Panc1 (cell line): ENCODE results near the gene CAMK1D. TPM values are rescaled to one million over a fixed set of nuclear protein-coding genes. Genes with fewer than 3 reads are reported as not detected.

Experiments
- ATAC-seq: fragments of 200-7000 bp; cut with Tn5 transposase; 2 replicates; pipeline ENCODE4 v1.9.1; 2020; ENCODE audit warnings: mild to moderate bottlenecking, moderate library complexity
- BruUV-seq: library from RNA; stranded (reverse); fragments of 400-500 nt; replicated peaks from 2 replicates; lab custom pipeline; 2021; lab: Mats Ljungman, UMichigan
- CTCF ChIA-PET: fragments of 300-600 bp; sonication (Branson Sonifier 250); formaldehyde crosslinking; loops from one replicate; lab custom pipeline; 2022; ENCODE audit warnings: antibody characterized with exemption; lab: Charles Lee
- POLR2A ChIA-PET: fragments of 300-600 bp; sonication (Branson Sonifier 250); formaldehyde crosslinking; loops from one replicate; lab custom pipeline; 2022; ENCODE audit warnings: antibody characterized with exemption; lab: Charles Lee
- DNase-seq: peaks from one replicate; pipeline ENCODE4 v3.0.0-alpha.2; 2010; ENCODE audit warnings: low read depth, low spot score
- H3K27ac ChIP-seq: 2 replicates; pipeline ENCODE4 v1.5.1; 2011; ENCODE audit warnings: mild to moderate bottlenecking, low read length, inconsistent platforms
- H3K27me3 ChIP-seq: fragments of 200-500 bp; sonication (Bioruptor generic); 2 replicates; pipeline ENCODE4 v1.6.0; 2014; ENCODE audit warnings: low read length, inconsistent platforms; ENCODE audit not compliant: control insufficient read depth, insufficient read depth
- H3K36me3 ChIP-seq: fragments of 200-500 bp; sonication (Bioruptor generic); 2 replicates; pipeline ENCODE4 v1.5.1; 2014; ENCODE audit warnings: inconsistent platforms, mild to moderate bottlenecking, low read length, moderate library complexity; ENCODE audit not compliant: control insufficient read depth, insufficient read depth
- H3K4me1 ChIP-seq: 2 replicates; pipeline ENCODE4 v1.5.1; 2011; ENCODE audit warnings: inconsistent platforms, mild to moderate bottlenecking, low read length, moderate library complexity; ENCODE audit not compliant: control insufficient read depth, insufficient read depth
- H3K4me3 ChIP-seq, 2 experiments: 2 replicates each; pipeline ENCODE4 v1.5.1; 2011 to 2012; ENCODE audit warnings: low read depth in 2 of 2, low read length in 2 of 2, mild to moderate bottlenecking in 2 of 2, inconsistent platforms in 1 of 2, moderate library complexity in 1 of 2
- H3K9me3 ChIP-seq: fragments of 200-500 bp; sonication (Bioruptor generic); 2 replicates; pipeline ENCODE4 v1.5.1; 2014; ENCODE audit warnings: low read depth, mild to moderate bottlenecking, inconsistent platforms, low read length, moderate library complexity; ENCODE audit not compliant: control insufficient read depth, insufficient read depth
- CTCF ChIP-seq: fragments of 450-650 bp; IDR thresholded peaks from 2 replicates; pipeline ENCODE4 v1.5.1; 2017; ENCODE audit warnings: mild to moderate bottlenecking
- POLR2AphosphoS5 ChIP-seq: IDR thresholded peaks from 2 replicates; pipeline ENCODE4 v1.6.1; 2012; ENCODE audit warnings: mild to moderate bottlenecking, low read depth, low read length, moderate library complexity
- REST ChIP-seq, 2 experiments: IDR thresholded peaks; 2 replicates each; pipeline ENCODE4 v1.6.1; 2011 to 2012; ENCODE audit warnings: low read depth in 2 of 2, control low read depth in 1 of 2, low read length in 1 of 2, mild to moderate bottlenecking in 1 of 2, moderate library complexity in 1 of 2; ENCODE audit not compliant: insufficient read depth in 1 of 2
- SIN3A ChIP-seq: IDR thresholded peaks from 2 replicates; pipeline ENCODE4 v1.6.1; 2012; ENCODE audit warnings: low read depth, mild to moderate bottlenecking, low read length, moderate library complexity, borderline replicate concordance; ENCODE audit not compliant: insufficient read depth
- TCF7L2 ChIP-seq: IDR thresholded peaks from 2 replicates; pipeline ENCODE4 v1.6.1; 2011; ENCODE audit warnings: mild to moderate bottlenecking, low read depth, low read length, inconsistent platforms
- in situ Hi-C: cut with HindIII; loops from 2 replicates; pipeline ENCODE4 v1.10.0; 2016; ENCODE audit warnings: low sequenced_read_pairs, low pct_unique_long_range_greater_than_20kb
- intact Hi-C: fragments of 100-400 bp; cut with micrococcal nuclease; formaldehyde crosslinking; loops from one replicate; pipeline ENCODE4 v1.10.0; 2022; ENCODE audit not compliant: unreplicated experiment
- total RNA-seq: library from RNA; stranded (reverse); gene quantifications from one replicate; pipeline ENCODE4 v1.2.1, GENCODE V29; 2021; ENCODE audit not compliant: unreplicated experiment

The CAMK1D gene
- total RNA-seq, 1 experiment from 2014 or later = 5.7 TPM

- no peak overlapping the region for H3K27ac ChIP-seq
- H3K9me3 ChIP-seq = no peaks in the 10 kb centered on the region
- ChIA-PET CTCF (no interaction called here), POLR2A (no interaction called here)
- ATAC-seq (no peak), DNase-seq (no peak)
- in situ Hi-C loops (no loop called here), intact Hi-C loops (no loop called here)
- TF ChIP-seq TCF7L2 (no peak), REST (IDR thresholded peaks at IDR 0.05; ENCODE audit: insufficient read depth in 1 of 2, low read depth in 2 of 2, low read length in 1 of 2) (no peak), POLR2AphosphoS5 (no peak), CTCF (no peak), SIN3A (no peak)
- no peaks in the 10 kb centered on the region for H3K36me3 ChIP-seq
- H3K4me1 ChIP-seq = no peaks in the 10 kb centered on the region
- no TSS peak for BruUV-seq
- no peak overlapping the region for H3K4me3 ChIP-seq
- no peaks in the 10 kb centered on the region for H3K27me3 ChIP-seq
Measured at GRCh38 chr10:12577610-12578009, 228.3 kb downstream of the CAMK1D start.

GRCh38 chr10:12579954-12580858 is 230.9 kb downstream of the CAMK1D start:
- BruUV-seq = no TSS peak
- CTCF ChIA-PET = no interaction called here
- Histone ChIP-seq H3K4me3 (no peak overlapping the region), H3K36me3 (no peaks in the 10 kb centered on the region), H3K4me1 (no peaks in the 10 kb centered on the region), H3K27ac (no peak overlapping the region), H3K9me3 (no peaks in the 10 kb centered on the region), H3K27me3 (no peaks in the 10 kb centered on the region)
- intact Hi-C loops (no loop called here), in situ Hi-C loops (no loop called here)
- DNase-seq = no peak
- no peak for ATAC-seq
- TF ChIP-seq REST (IDR thresholded peaks at IDR 0.05; ENCODE audit: insufficient read depth in 1 of 2, low read depth in 2 of 2, low read length in 1 of 2) (no peak), POLR2AphosphoS5 (no peak), SIN3A (no peak), TCF7L2 (no peak), CTCF (no peak)
- POLR2A ChIA-PET = no interaction called here
